Measurements from ENCODE around the gene KCTD15.

The KCTD15 gene

DNA sequence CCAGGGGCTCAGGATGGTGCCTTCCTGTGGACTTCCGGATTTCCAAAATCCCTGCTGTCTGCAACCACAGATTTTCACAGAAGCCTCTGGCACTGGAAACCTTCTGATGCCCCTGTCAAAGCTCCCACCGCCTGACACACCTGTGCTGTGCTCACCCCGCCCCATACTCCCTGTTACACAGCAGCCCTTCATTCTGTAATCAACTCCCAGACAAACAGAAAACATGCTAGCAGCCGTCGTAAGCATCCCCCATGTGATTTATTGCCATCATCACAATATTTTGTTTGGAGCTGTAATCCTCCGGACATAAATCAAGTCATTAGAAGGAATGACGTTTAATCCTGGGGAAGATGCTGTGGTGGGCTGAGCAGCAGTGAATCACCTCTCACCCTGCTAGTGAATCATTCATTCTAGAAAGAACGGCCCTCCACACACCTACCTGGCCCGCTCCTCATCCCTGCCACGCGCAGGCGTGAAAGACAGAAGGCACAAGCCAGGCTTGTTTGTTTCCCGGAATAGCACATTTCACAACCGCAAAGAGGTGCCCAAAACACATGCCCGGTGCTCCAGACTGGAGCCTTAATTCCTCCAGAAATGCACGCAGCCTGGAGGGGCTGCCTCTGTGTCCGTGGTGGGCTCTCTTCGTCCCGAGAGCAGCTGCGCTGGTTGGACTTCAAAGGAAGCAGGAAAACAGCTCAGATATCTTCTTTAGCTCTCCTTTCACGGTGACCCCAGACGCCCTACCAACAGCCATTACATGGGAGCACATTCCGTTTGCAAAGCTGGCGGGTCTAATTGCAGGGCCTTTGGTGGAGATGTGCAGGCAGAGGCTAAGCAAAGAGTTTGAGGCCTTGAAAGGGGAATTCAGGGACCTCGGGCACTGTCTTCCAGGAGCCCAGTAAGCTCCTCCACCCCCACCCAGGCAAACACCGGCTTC lies 41.3 kb upstream of the KCTD15 start:
- Histone ChIP-seq H3K36me3 (ENCODE audit: control insufficient read depth, insufficient read depth, low read length) (no peaks in the 10 kb centered on the region), H3K4me1 (ENCODE audit: control insufficient read depth, insufficient read depth, low read length, poor library complexity, severe bottlenecking) (no peaks in the 10 kb centered on the region), H3K4me3 (ENCODE audit: extremely low read depth, insufficient read depth, low read length, poor library complexity, severe bottlenecking) (no peak overlapping the region), H3K9me3 (ENCODE audit: control insufficient read depth, low read length) (no peaks in the 10 kb centered on the region), H3K27ac (ENCODE audit: low read depth, low read length, severe bottlenecking) (no peak overlapping the region)
- 78 to 84% methylated on average over 20 to 23 of the region's 26 CpGs for WGBS, 2 experiments (ENCODE audit: insufficient coverage in 2 of 2)

DNA sequence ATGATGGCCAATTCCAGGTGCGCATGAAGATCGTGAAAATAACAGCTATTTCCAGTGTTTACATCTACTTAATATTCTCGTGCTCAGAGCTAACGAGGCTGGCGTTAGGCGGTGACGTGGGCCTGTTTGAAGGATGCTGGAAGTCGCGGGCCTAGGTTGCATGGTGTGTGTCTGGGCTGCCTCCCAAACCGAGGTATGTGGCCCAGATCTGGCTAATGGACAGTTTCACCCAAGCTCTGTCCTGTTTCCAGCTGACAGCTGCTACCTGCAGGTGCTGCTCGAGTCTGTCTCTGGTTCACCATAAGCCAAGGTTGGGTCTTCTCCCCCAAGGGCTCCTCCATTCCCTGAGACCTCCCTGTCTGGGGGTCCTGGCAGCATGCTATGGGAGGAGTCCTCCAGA lies 40.5 kb upstream of the KCTD15 start:
- no peak overlapping the region for H3K27ac ChIP-seq (ENCODE audit: low read depth, low read length, severe bottlenecking)
- no peak overlapping the region for H3K4me3 ChIP-seq (ENCODE audit: extremely low read depth, insufficient read depth, low read length, poor library complexity, severe bottlenecking)
- WGBS, 2 experiments (ENCODE audit: insufficient coverage in 2 of 2), result 91 to 93% methylated on average over 11 of the region's 11 CpGs
- H3K9me3 ChIP-seq (ENCODE audit: control insufficient read depth, low read length), result no peaks in the 10 kb centered on the region
- no peaks in the 10 kb centered on the region for H3K36me3 ChIP-seq (ENCODE audit: control insufficient read depth, insufficient read depth, low read length)
- H3K4me1 ChIP-seq (ENCODE audit: control insufficient read depth, insufficient read depth, low read length, poor library complexity, severe bottlenecking), result no peaks in the 10 kb centered on the region

DNA sequence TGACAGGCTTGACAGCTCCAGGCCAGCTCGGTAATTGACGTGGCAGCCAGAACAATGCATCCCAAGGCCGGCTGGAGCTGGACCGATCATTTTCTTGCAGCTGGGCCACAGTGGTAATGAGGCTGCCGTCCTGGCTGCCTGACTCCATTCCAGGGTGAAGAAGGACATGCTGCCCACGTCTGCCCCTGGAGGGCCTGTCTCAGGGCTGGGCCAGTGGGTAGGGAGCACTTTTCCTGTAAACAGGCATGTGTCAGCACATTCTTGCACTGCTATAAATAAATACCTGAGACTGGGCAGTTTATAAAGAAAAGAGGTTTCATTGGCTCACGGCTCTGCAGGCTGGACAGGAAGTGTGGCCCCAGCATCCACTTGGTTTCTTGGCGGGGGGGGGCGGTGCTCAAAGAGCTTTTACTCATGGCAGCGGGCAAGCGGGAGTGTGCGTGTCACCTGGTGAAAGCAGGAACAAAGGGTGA lies 38.1 kb upstream of the KCTD15 start:
- no peaks in the 10 kb centered on the region for H3K9me3 ChIP-seq (ENCODE audit: control insufficient read depth, low read length)
- no peak overlapping the region for H3K27ac ChIP-seq (ENCODE audit: low read depth, low read length, severe bottlenecking)
- no peaks in the 10 kb centered on the region for H3K4me1 ChIP-seq (ENCODE audit: control insufficient read depth, insufficient read depth, low read length, poor library complexity, severe bottlenecking)
- H3K36me3 ChIP-seq (ENCODE audit: control insufficient read depth, insufficient read depth, low read length), result no peaks in the 10 kb centered on the region
- 70 to 87% methylated on average over 9 to 11 of the region's 12 CpGs for WGBS, 2 experiments (ENCODE audit: insufficient coverage in 2 of 2)
- H3K4me3 ChIP-seq (ENCODE audit: extremely low read depth, insufficient read depth, low read length, poor library complexity, severe bottlenecking), result no peak overlapping the region

DNA sequence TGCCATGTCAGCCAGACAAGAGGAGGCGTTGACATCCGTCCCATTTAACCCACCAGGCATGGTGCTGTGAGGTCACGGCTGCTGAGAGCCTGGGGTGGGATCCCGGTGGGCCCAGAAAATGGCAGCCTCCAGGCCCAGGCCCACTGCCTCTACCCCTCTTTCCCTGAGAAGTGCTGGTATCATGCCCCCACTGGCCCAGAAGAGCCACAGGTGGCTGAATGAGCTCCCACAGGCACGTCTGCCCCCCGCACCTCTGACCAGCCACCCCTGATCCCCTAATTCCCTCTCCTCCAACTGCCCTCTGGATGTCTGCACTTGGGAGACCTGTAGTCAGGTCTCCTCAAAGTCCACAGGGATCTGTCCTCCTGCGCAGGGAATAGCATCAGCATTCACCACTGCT lies 37.3 kb upstream of the KCTD15 start:
- Histone ChIP-seq H3K4me1 (ENCODE audit: control insufficient read depth, insufficient read depth, low read length, poor library complexity, severe bottlenecking) (no peaks in the 10 kb centered on the region), H3K27ac (ENCODE audit: low read depth, low read length, severe bottlenecking) (no peak overlapping the region), H3K4me3 (ENCODE audit: extremely low read depth, insufficient read depth, low read length, poor library complexity, severe bottlenecking) (no peak overlapping the region), H3K36me3 (ENCODE audit: control insufficient read depth, insufficient read depth, low read length) (no peaks in the 10 kb centered on the region), H3K9me3 (ENCODE audit: control insufficient read depth, low read length) (no peaks in the 10 kb centered on the region)
- WGBS, 2 experiments (ENCODE audit: insufficient coverage in 2 of 2), result 87 to 91% methylated on average over 7 of the region's 7 CpGs

DNA sequence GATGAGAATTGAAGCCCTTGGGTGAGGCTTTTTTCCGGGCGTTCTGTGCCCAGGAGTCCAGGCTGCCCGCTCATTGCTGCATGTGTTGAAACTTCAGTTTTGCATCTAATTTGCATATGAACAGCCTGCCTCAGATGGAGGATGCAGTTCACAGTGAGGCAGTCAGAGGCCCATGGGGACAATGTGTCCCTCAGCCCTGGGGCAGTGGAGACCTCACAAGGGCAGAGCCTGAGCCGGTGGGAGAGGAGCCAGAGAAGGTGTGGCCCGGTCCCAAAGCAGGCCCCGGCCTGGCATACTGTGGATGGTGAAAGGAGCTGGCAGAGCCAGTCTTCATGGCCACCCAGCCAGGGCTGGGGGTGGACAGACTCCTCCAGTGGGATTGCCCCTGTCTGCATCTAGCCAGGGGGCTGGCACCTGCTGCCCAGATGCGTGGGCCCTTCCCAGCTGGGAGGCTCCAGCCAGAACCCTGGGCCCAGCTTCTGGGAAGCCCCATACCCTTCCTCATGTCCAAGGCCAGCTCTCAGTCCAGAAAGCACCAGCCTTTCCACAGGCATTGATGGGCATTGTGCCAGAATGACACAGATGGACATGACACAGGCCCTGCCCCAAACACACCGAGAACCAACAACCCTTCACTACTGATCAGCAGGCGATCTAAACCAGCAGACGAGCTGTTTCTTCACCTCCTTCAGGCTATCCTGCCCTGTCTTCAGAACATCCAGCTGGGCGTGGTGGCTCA lies 32.9 kb upstream of the KCTD15 start:
- H3K36me3 ChIP-seq (ENCODE audit: control insufficient read depth, insufficient read depth, low read length), result no peaks in the 10 kb centered on the region
- 80 to 83% methylated on average over 8 to 11 of the region's 11 CpGs for WGBS, 2 experiments (ENCODE audit: insufficient coverage in 2 of 2)
- no peak overlapping the region for H3K27ac ChIP-seq (ENCODE audit: low read depth, low read length, severe bottlenecking)
- no peaks in the 10 kb centered on the region for H3K9me3 ChIP-seq (ENCODE audit: control insufficient read depth, low read length)
- no peaks in the 10 kb centered on the region for H3K4me1 ChIP-seq (ENCODE audit: control insufficient read depth, insufficient read depth, low read length, poor library complexity, severe bottlenecking)
- no peak overlapping the region for H3K4me3 ChIP-seq (ENCODE audit: extremely low read depth, insufficient read depth, low read length, poor library complexity, severe bottlenecking)

DNA sequence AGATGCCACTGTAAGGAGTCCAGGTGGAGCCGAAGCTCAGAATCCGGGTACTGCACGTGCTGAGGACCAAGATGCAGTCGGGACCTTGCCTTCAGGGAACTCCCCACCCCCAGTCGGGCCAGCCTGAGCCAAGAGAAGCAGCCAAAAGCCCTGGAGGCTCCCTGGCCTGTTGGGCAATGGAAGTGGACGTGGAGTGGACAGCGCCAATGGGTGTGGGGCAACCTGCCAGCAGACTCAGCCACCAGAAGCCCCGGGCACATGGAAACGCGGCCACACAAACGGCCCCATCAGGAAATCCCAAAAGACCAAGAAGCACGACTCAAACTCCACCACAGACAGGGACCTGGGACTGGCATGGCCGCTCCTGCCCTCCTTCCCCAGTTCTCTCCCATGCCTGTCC lies 30.0 kb upstream of the KCTD15 start:
- 90 to 92% methylated on average over 8 to 11 of the region's 13 CpGs for WGBS, 2 experiments (ENCODE audit: insufficient coverage in 2 of 2)
- H3K4me1 ChIP-seq (ENCODE audit: control insufficient read depth, insufficient read depth, low read length, poor library complexity, severe bottlenecking), result no peaks in the 10 kb centered on the region
- no peak overlapping the region for H3K4me3 ChIP-seq (ENCODE audit: extremely low read depth, insufficient read depth, low read length, poor library complexity, severe bottlenecking)
- no peaks in the 10 kb centered on the region for H3K9me3 ChIP-seq (ENCODE audit: control insufficient read depth, low read length)
- H3K27ac ChIP-seq (ENCODE audit: low read depth, low read length, severe bottlenecking), result no peak overlapping the region
- H3K36me3 ChIP-seq (ENCODE audit: control insufficient read depth, insufficient read depth, low read length), result no peaks in the 10 kb centered on the region

DNA sequence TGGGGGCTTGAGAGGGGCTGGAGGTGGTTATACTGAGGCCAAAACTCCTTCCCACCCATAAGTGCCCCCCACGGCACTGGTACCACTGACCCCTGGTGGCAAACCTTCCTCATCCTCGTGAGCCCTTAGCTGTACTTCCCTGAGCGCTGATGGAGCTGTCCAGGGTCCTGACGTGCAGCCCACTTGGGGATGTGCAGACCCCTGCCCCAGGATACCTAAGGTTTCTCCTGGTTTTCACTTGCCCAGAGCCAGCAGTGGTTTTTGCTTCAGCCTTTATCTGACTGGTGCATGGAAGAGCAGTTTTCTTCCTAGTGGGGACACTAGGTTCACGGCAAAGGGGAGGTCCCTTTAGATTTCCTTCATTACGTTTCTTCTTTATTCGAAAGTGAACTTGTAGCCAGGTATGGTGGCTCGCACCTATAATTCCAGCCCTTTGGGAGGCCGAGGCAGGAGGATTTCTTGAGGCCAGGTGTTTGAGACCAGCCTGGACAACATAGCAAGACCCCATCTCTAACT lies 28.7 kb upstream of the KCTD15 start:
- Histone ChIP-seq H3K27ac (ENCODE audit: low read depth, low read length, severe bottlenecking) (no peak overlapping the region), H3K36me3 (ENCODE audit: control insufficient read depth, insufficient read depth, low read length) (no peaks in the 10 kb centered on the region), H3K4me1 (ENCODE audit: control insufficient read depth, insufficient read depth, low read length, poor library complexity, severe bottlenecking) (no peaks in the 10 kb centered on the region), H3K4me3 (ENCODE audit: extremely low read depth, insufficient read depth, low read length, poor library complexity, severe bottlenecking) (no peak overlapping the region), H3K9me3 (ENCODE audit: control insufficient read depth, low read length) (no peaks in the 10 kb centered on the region)
- 51 to 54% methylated on average over 9 of the region's 9 CpGs for WGBS, 2 experiments (ENCODE audit: insufficient coverage in 2 of 2)

DNA sequence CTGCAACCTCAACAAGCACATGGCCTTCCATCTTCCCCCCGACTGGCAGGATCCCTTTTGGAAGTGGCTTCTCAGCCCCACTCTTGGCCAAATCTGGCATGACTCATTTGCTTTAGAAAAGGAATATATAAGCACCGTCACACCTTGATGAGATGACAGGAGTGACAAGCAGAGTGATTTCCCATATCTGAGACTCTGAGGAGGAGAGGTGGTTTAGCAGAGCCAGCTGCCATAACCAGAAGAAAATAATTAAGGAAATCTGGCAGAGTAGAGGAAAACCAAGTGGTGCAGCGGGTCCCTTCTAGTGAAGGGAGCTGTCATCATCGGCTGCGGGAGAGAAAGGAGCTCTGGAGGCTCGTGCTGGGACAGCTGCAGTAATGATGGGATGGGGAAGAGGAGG lies 27.5 kb upstream of the KCTD15 start:
- Histone ChIP-seq H3K4me3 (ENCODE audit: extremely low read depth, insufficient read depth, low read length, poor library complexity, severe bottlenecking) (no peak overlapping the region), H3K4me1 (ENCODE audit: control insufficient read depth, insufficient read depth, low read length, poor library complexity, severe bottlenecking) (no peaks in the 10 kb centered on the region), H3K9me3 (ENCODE audit: control insufficient read depth, low read length) (no peaks in the 10 kb centered on the region), H3K36me3 (ENCODE audit: control insufficient read depth, insufficient read depth, low read length) (no peaks in the 10 kb centered on the region), H3K27ac (ENCODE audit: low read depth, low read length, severe bottlenecking) (no peak overlapping the region)
- WGBS, 2 experiments (ENCODE audit: insufficient coverage in 2 of 2), result 50 to 67% methylated on average over 5 to 6 of the region's 6 CpGs

DNA sequence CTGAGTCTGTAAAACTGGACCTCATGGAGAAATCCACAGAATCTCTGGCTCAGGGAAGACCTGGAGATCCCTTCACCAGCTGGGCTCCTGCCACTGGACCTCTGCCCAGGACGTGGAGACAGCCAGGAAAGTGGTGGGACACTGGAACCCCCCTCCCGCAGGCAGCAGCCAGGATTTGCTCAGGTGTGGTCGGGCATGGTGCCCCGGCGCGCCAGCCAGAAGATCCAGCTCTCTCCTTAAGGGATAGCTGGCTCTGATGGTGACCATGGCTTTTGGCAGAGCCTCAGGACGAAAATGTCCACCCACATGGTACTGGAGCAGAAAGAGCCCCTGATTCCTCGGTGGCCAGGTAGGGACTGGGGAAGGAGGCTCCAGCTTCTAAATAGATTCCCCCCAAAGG lies 26.6 kb upstream of the KCTD15 start:
- 89 to 90% methylated on average over 6 to 8 of the region's 8 CpGs for WGBS, 2 experiments (ENCODE audit: insufficient coverage in 2 of 2)
- H3K36me3 ChIP-seq (ENCODE audit: control insufficient read depth, insufficient read depth, low read length), result no peaks in the 10 kb centered on the region
- no peaks in the 10 kb centered on the region for H3K4me1 ChIP-seq (ENCODE audit: control insufficient read depth, insufficient read depth, low read length, poor library complexity, severe bottlenecking)
- no peaks in the 10 kb centered on the region for H3K9me3 ChIP-seq (ENCODE audit: control insufficient read depth, low read length)
- H3K27ac ChIP-seq (ENCODE audit: low read depth, low read length, severe bottlenecking), result no peak overlapping the region
- no peak overlapping the region for H3K4me3 ChIP-seq (ENCODE audit: extremely low read depth, insufficient read depth, low read length, poor library complexity, severe bottlenecking)

DNA sequence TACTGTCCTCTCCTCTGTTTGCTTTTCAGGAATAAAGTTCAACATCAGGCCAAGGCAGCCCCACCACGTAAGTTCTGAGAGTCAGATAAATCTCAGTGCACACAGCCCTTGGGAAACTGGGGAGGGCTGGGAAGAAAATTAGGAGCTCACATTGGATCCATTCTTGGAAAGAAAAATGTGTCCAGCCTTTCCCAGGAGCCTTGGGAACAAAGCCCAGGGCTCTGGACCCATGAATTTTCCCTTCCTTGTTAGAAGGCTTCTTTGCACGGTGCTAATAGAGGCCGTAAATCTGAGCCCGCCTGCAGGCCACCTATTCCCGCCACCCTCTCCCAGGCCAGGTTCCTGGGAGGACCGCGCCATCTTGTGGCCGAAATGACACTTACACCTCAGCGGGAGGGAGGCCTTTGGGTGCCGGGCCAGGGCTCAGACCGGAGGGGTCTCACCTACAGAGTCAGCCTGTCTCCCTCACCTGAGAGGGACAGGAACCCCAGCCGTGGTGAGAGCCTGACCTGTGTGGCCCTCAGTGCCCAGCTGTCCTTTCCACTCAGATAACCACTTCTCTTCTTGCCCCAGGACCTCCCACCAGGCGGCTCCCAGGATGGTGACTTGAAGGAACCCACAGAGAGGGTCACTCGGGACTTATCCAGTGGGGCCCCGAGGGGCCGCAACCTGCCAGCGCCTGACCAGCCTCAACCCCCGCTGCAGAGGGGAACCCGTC lies 25.1 kb upstream of the KCTD15 start:
- Histone ChIP-seq H3K4me1 (ENCODE audit: control insufficient read depth, insufficient read depth, low read length, poor library complexity, severe bottlenecking) (no peaks in the 10 kb centered on the region), H3K9me3 (ENCODE audit: control insufficient read depth, low read length) (no peaks in the 10 kb centered on the region)
- WGBS, 2 experiments (ENCODE audit: insufficient coverage in 2 of 2), result 40 to 43% methylated on average over 10 to 19 of the region's 19 CpGs

More for the DNA sequence above, 25.1 kb upstream of the KCTD15 start:
- no peaks in the 10 kb centered on the region for H3K36me3 ChIP-seq (ENCODE audit: control insufficient read depth, insufficient read depth, low read length)
- H3K4me3 ChIP-seq (ENCODE audit: extremely low read depth, insufficient read depth, low read length, poor library complexity, severe bottlenecking), result no peak overlapping the region
- H3K27ac ChIP-seq (ENCODE audit: low read depth, low read length, severe bottlenecking), result no peak overlapping the region

Data from mesodermal cell (in vitro differentiated cells).